HG02571 (cell line): ENCODE results near the gene PSMD13.
"Not testable (repeated sequence)": the region's sequence is repeated elsewhere in the genome, so short reads cannot be mapped to it uniquely, and the experiment has no call there.

Experiments used
- ATAC-seq: cut with Tn5 transposase; IDR thresholded peaks from one replicate; pipeline ENCODE4 v1.9.1; 2021; ENCODE audit warnings: mild to moderate bottlenecking, moderate library complexity; ENCODE audit not compliant: unreplicated experiment

Gene PSMD13

DNA sequence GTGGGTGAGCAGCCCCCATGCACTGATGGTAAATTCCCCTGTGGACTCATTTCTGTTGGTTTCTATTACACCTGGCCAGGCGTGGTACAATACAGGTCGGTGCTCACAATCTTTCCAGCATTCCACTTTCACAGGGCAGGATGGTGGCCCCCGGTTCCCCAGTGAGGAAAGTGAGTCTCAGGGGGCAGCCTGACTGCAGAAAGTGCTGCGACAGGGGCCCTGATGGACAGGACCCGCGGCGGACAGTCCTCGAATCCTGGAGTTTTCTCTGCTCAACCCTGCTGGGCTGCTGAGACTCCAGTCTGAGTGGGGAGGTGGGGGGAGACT is 49.1 kb downstream of the PSMD13 start:
- ATAC-seq = no peak

DNA sequence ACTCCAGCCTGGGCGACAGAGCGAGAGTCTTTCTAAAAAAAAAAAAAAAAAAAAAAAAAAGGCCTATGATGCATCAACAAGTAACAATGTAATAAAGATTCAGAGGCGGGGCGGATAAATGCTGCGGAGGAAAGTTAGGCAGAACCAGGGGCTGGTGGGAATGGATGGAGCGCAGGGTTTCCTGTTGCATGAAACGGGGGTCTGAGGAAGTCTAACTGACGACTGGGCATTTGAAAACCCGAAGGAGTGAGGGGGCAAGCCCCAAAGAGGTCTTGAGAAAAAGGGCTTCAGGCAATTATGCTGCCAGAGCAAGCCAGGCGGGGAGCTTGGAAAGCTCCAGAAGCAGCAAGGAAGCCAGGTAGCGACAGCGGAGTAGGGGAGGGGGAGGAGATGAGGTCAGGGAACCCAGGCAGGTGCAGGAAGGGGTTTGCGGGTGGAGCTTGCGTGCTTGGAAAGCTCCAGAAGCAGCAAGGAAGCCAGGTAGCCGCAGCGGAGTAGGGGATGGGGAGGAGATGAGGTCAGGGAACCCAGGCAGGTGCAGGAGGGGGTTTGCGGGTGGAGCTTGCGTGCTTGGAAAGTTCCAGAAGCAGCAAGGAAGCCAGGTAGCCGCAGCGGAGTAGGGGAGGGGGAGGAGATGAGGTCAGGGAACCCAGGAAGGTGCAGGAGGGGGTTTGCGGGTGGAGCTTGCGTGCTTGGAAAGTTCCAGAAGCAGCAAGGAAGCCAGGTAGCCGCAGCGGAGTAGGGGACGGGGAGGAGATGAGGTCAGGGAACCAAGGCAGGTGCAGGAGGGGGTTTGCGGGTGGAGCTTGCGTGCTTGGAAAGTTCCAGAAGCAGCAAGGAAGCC is 50.4 kb downstream of the PSMD13 start:
- ATAC-seq = not testable (repeated sequence)

DNA sequence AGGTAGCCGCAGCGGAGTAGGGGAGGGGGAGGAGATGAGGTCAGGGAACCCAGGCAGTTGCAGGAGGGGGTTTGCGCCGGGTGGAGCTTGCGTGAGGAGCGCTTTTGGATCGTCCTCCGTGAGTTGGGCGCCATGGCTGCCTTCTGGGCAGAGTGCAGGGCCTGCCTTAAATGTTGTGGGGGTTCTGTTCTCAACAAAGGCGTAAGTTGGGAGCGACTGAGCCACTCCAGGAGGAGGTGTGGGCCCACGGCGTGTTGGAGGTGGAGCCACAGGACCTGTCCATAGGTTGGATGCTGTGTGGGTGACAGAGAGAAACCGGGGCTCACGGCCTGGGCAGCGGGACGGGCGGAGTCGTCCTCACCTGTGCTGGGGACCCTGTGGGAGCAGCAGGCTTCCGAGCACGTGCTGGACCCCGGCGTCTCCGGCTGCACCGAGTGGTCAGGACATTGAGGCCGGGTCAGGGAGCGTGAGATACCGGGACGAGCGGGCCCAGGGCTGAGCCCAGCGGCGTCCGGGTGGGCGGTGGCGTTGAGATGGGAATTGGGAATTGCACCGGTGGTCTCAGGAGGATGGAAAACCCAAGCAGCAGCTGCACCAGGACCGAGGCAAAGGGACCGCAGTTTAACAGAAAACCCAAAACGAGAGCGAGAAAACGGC is 51.2 kb downstream of the PSMD13 start:
- no peak for ATAC-seq

DNA sequence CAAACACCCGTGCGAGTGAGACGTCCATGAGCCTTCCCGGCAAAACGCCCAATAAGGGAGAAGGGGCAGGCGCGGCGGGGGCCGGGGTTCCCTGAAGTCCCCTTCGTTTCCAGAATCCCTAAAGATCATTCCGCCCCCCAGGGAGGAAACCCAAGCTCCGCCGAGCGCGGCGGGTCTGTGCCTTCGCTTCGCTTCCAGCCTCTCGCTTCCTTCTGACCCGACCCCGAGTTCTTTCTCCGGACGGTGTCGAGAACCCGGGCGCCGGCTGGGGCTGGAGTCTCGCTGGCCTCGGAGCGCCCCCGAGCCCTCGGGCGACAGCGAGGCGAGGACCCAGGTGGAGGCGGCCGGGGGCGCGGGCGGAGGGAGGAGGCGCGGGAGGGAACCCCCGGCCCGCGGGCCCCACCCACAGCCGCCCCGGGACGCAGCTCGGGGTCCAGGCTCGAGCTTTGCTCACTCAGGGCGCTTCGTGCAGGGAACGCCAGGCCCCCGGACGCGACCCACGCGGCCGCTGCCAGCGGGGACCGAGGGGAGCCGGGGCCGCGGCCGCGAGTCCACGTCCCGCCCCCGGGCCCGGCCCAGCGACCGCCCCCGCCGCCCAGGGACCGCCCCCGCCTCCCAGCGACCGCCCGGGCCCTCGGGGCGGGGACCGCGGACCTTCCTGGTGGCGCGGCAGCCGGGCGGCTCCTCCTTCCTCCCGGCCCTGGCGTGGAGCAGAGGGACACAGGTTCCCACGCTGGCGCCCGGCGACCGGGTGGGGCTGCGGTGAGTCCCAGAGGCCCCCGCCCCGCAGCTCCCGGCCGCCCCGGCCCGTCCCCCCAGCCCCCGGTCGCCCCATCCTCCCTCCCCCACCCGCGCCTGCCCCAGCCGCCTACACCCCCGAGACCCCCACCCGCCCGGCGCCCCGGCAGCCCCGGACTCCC is 52.0 kb downstream of the PSMD13 start, which contains the start of gene PGGHG:
Gene PGGHG (plus strand): TSS at position 649 of the 920 bp plus-strand sequence. CDS start 691 bp downstream, outside the sequence.
- no peak for ATAC-seq

DNA sequence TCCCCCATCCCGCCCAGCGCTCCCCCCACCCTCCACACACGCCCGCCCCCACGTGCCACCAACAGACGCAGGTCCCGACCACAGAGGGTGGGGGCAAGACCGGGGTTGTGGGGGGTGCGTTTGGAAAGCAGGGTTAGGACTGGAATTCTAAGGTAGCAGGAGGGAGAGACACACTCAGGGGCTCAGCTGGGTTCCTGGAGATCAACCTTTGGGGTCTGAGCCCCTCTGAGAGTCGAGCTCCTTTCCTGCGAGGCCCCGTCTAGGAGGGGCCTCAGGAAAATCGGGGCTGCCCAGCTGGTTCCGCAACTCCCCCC is 52.6 kb downstream of the PSMD13 start:
- no peak for ATAC-seq

DNA sequence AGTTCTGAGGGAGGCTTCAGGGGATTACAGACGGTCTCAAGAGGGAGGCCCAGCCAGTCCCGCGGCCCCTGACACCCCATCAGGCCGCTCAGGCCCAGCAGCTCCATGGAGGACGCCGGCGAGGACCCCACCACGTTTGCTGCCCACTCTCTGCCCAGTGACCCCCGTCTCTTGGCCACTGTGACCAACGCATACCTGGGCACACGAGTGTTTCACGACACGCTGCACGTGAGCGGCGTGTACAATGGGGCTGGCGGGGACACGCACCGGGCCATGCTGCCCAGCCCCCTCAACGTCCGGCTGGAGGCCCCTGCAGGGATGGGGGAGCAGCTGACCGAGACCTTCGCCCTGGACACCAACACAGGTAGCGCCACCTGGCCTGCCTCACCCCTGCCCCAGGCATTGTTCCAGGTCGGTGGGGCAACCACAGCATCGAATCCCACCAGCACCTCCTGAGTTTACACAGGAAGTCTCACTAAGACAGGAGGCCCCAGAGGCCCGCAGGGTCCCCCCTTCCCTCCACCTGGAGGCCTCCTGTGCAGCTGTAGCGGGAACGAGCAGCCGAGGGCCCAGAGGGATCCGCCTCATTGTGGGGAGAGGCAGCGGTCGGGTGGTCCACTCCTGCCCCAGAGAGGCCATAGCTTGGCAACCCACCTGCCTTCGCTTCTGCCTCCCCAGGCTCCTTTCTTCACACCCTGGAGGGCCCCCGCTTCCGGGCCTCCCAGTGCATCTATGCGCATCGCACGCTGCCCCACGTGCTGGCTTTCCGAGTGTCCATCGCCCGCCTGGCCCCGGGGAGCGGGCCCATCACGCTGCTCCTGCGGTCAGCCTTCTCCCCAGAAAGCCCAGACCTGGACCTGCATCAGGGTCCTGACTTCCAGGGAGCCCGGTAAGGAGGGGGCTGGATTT is 53.2 kb downstream of the PSMD13 start:
- ATAC-seq = no peak

DNA sequence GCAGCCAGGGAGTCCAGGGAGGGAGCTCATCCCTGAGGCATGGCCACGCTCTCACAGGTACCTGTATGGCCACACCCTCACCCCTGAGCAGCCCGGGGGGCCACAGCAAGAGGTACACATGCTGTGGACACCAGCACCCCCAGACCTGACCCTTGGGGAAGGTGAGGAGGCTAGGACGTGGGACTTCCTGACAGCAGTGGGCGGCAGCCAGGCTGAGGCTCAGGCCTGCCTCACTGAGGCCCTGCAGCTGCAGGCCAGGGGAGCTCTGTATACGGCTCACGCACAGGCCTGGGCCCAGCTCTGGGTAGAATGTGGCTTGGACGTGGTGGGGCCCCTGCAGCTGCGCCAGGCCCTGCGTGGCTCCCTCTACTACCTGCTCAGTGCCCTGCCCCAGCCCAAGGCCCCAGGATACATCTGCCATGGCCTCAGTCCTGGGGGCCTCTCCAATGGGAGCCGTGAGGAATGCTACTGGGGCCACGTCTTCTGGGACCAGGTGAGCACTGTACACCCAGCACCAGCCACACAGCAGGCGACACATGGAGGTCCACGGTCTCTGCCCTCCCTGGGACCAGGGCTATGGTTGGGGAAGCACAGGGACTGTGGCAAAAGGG is 54.0 kb downstream of the PSMD13 start:
- ATAC-seq = no peak

DNA sequence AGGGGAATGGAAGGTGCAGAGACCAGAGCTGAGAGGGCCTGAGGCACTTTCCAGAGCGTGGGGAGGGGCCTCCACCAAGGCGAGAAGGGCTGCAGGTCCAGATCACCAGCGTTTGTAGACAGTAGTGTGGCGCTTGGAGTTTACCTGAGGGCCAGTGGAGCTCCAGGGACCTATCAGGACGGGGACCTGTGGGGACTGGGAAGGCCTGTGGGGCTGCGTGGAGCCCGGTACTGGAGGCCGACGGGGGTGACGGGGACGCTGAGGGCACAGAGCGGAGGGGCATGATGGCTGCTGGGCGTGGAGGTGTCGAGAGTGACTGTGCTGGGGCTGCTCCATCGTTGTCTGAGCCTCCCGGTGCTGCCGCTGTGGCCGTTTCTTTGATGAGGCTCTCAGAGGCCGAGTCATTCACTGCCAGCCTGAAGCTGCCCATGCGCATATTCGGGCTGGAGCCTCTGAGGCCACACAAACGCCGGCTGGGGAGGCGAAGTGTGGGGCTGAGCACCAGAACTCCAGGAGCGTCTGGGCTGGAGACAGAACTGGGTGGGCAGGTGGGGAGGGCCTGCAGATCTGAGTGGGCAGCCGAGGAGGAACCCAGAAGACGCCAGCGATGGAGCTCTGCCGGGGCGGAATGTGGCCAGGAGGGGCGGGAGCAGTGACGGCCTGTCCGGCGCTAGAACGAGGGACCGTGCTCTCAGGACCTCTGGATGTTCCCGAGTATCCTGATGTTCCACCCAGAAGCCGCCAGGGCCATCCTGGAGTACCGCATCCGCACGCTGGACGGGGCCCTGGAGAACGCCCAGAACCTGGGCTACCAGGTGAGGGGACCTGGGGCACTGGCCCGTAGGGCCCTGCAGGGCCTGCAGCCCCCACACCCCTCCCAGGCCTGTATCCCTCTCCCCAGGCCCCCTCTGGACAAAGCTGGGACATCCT is 54.8 kb downstream of the PSMD13 start:
- no peak for ATAC-seq

DNA sequence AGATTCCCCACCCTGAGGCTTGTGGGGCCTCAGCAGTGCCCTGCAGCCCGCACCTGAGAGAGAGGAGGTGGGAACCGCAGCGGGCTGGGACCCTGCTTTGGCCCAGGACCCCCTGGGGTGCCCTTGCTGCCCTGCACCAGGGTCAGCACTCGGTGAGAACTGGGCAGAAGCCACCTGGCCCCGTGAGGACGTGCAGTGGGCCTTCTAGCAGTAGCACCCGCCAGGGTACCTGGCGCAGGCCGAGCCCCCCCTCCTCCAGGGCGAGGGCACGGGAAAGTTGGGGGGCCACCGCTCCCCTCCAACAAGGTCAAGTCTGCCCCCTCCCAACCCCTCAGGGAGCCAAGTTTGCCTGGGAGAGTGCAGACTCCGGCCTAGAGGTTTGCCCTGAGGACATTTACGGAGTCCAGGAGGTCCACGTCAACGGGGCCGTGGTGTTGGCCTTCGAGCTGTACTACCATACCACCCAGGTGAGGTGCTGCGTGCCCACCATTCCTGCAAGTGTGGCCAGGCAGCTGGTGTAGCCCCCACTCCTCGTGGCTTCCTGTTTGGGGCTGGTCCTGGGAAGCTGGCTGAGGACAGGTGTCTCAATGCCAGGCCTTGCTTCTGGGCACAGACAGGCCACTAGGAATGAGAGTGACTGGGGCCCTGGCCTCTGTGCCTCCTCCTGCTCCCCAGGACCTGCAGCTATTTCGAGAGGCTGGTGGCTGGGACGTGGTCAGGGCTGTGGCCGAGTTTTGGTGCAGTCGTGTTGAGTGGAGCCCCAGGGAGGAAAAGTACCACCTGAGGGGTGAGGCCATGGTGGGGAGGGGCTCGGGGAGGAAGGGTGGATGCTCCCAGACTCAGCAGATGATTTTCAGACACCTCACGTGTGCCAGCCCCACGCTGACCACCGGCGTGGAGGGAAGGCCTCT is 55.7 kb downstream of the PSMD13 start:
- ATAC-seq = no peak

DNA sequence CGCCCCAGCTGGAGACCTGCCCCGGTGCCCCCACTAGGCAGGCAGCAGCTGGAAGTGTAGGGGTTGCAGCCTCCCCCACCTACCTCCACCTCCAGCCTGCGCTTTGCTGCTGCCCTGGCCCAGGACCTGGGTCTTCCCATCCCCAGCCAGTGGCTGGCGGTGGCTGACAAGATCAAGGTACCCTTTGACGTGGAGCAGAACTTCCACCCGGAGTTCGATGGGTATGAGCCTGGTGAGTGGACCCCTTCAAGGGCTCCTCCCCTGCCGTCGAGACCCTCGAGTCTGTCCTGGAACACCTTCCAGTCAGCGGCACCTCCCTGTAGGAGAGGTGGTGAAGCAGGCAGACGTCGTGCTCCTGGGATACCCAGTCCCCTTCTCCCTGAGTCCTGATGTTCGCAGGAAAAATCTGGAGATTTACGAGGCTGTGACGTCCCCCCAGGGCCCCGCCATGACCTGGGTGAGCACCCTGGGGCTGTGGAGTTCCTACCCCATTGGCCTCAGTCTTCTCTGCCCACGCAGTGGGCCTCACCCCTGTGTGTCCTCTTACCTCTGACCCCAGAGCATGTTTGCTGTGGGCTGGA is 56.6 kb downstream of the PSMD13 start:
- ATAC-seq = no peak

DNA sequence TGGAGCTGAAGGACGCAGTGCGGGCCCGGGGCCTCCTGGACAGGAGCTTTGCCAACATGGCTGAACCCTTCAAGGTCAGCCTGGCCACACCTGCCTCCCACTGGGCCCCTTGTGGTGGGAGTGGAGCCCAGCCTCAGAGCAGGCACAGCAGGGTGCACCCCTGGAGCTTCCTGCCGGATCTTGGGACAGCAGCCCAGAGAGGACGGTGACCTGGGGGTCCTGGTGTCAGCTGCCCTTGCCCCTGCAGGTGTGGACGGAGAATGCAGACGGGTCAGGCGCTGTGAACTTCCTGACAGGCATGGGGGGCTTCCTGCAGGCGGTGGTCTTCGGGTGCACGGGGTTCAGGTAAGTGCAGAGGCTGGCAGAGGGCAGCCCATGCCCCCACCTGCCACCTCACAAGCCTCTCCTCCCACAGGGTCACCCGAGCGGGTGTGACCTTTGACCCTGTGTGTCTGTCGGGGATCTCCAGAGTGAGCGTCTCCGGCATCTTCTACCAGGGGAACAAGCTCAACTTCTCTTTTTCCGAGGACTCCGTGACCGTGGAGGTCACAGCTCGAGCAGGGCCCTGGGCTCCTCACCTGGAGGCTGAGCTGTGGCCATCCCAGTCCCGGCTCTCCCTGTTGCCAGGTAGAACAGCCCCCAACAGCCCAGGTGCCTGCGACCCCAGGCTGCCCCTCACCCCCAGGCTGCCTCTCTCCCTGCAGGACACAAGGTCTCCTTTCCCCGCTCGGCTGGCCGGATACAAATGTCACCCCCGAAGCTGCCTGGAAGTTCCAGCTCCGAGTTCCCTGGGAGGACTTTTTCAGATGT is 57.3 kb downstream of the PSMD13 start:
- no peak for ATAC-seq

DNA sequence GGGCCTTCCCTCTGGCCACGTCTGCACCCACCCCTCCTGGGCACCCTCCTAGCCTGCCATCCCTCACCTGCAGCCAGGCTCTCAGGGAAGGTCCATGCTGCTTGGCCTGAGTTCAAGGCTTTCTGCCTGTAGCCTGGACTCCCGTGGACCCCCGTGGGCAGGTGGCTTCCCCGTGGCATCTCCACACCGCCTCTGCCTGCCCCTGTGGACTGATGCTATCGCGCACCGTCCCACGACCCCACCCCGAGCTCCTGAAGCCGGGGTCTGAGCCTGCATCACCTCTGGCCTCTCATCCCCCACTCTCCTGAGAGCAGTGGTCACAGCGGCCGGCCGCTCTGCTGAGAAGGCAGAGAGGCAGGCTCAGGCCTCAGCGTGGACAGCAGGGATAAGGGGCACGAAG is 58.0 kb downstream of the PSMD13 start:
- ATAC-seq = no peak

DNA sequence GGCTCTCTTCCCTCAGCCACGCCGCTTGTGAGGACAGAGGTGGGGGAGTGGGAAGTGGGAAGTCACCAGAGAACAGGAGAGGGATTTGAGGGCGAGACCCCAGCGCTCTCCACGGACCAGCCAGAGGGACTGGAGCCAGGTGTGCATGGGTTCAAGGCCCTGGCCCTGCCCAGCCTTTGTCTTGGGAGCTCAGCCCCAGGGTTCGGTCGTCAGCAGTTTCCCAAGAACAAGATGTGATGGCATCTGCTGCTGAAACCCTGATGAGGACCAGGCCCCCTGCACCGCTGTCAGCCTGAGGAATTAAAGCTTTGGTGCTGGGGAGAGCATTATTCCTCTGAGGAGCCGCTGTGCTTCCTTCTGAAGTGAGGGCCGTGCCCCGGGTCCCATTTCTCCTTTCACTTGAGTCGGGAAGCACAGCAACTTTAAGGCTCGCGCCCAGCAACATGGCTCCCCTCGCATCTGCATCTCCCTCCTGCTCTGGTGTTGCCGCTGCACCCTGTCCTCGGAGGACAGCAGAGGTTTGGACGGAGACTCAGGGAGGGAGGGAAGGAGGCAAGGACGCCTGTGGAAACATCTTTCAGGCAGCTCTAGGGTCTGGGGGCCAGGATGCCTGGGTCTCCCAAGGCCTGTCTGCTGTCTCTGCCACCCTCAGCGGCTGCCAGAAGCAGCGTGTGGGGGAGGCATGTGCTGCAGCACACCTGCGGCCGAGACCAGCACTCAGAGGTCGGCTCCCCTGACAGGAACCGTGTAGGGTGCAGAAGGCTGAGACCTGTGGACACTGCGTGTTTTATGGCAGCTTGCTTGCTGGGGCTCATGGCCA is 58.8 kb downstream of the PSMD13 start:
- ATAC-seq = no peak

DNA sequence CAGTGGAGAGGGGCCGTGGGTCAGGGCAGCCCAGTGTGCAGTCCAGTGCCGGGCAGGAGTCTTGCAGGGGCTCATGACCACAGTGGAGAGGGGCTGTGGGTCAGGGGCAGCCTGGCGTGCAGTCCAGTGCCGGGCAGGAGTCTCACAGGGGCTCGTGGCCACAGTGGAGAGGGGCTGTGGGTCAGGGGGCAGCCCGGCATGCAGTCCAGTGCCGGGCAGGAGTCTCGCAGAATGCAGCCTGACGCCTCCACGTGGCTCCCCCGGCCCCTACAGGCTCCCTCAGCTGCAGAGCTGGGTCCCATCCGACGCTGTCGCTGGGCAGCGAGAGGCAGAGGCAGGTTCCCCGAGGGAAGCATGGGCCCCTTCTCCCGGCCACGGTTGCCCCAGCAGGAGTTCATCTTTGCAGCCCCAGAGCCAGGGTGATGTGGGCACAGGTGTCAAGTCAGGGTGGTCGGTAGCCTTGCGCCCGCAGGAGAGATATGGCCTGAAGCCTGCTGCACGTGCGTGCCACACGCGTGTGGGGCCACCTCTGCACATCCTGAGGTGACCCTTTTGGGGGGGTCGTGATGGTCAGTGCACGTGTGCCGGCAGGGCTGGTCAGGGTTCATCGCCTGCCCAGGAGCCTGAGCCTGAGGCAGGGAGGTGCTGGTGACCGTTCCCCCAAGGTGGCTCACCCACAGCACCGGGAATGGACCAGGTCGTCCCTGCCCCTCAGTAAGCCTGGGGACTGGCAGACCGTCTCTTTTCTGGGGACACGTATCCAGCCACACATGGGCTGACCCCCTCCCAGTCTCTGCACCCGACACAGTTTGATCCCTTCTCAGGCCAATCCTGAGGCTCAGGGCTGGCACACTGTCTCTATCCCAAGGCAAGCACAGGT is 59.6 kb downstream of the PSMD13 start:
- ATAC-seq = no peak

DNA sequence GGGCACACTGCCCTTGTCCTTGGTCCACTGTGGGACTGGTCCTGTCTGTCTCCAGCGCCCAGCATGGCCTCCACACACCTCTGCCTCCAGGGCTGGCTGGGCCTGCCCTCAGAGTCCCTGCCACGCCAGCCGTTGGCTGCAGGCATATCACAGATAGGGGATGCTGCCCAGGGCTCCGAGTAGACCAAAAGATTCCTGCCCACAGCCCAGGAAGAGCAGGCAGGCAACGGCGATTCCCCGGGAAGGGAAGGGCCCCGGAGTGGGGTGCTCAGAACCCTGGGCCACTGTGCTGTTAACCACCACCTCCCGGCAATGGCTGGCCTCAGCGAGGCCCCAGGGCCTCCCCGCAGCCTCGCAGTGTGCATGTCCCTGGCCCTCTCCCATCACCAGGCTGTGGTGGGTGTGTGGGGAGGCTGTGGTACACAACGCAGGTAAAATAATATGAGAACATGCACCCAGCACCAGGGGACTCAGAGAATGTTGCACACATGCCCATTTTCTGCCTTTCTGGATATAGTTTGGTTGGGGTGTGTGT is 60.3 kb downstream of the PSMD13 start:
- ATAC-seq = no peak
